DMS53 (cell line): ENCODE results near the gene TBC1D8.
A peak's percentile ranks its signal among the peaks of the same experiment; 100 is the strongest.

ENCODE experiments used
- DNase-seq: peaks from one replicate; lab custom pipeline; 2025; lab: John Stamatoyannopoulos, UW

TBC1D8 gene

GRCh38 chr2:101162561-101163330, 11.6 kb upstream of the TBC1D8 start:
- peak; percentile 41 for DNase-seq

GRCh38 chr2:101161658-101162057, 10.5 kb upstream of the TBC1D8 start:
- no peak for DNase-seq

GRCh38 chr2:101160454-101160853, 9.3 kb upstream of the TBC1D8 start:
- peak; percentile 25 for DNase-seq

GRCh38 chr2:101159526-101159925, 8.3 kb upstream of the TBC1D8 start:
- no peak for DNase-seq

GRCh38 chr2:101157272-101157671, 6.1 kb upstream of the TBC1D8 start:
- DNase-seq: no peak

- no peak for DNase-seq
These were observed 2.6 kb upstream of the TBC1D8 start for GRCh38 chr2:101153787-101154186.

- no peak for DNase-seq
These were observed 2.0 kb upstream of the TBC1D8 start for GRCh38 chr2:101153077-101153707.

GRCh38 chr2:101152272-101153076, 1.3 kb upstream of the TBC1D8 start:
- peak; percentile 92 for DNase-seq

GRCh38 chr2:101151859-101152271, 683 bp upstream of the TBC1D8 start:
- peak; percentile 81 for DNase-seq

GRCh38 chr2:101150306-101151145, 656 bp downstream of the TBC1D8 start:
- DNase-seq: peak; percentile 73

GRCh38 chr2:101149241-101150192, 1.7 kb downstream of the TBC1D8 start:
- peak; percentile 56 for DNase-seq

- DNase-seq: no peak
These were observed 2.4 kb downstream of the TBC1D8 start for GRCh38 chr2:101148777-101149176.

GRCh38 chr2:101147971-101148370, 3.2 kb downstream of the TBC1D8 start:
- DNase-seq: no peak

- no peak for DNase-seq
These were observed 4.1 kb downstream of the TBC1D8 start for GRCh38 chr2:101147062-101147461.

GRCh38 chr2:101146535-101146934, 4.6 kb downstream of the TBC1D8 start:
- no peak for DNase-seq

GRCh38 chr2:101145406-101145805, 5.8 kb downstream of the TBC1D8 start:
- no peak for DNase-seq

GRCh38 chr2:101142163-101142562, 9.0 kb downstream of the TBC1D8 start:
- no peak for DNase-seq

GRCh38 chr2:101140978-101141655, 10.1 kb downstream of the TBC1D8 start:
- DNase-seq: no peak

GRCh38 chr2:101140237-101140636, 10.9 kb downstream of the TBC1D8 start:
- DNase-seq: no peak

GRCh38 chr2:101139495-101139894, 11.7 kb downstream of the TBC1D8 start:
- no peak for DNase-seq
